Spleen (tissue), 11 donors: ENCODE measurements around the gene GRK6. TPM values are rescaled to one million over a fixed set of nuclear protein-coding genes. Genes with fewer than 3 reads are reported as not detected.

Experiments used
- DNase-seq: peaks from one replicate; pipeline ENCODE4 v3.0.0-alpha.2; 2020
- H3K27ac ChIP-seq, 8 donors: fragments of 200-600 bp; sonication (generic) in 7 of 8; 1 replicate in 4 of 8; 2 replicates in 4 of 8; pipeline versions ENCODE4 v1.5.0 to v1.8.0; 2016 to 2021; ENCODE audit warnings: inconsistent platforms in 4 of 8, mild to moderate bottlenecking in 4 of 8, moderate library complexity in 1 of 8
- H3K27me3 ChIP-seq, 7 donors: fragments of 200-600 bp; sonication (generic) in 6 of 7; replicated peaks in 1 of 7; 1 replicate in 4 of 7; 2 replicates in 3 of 7; pipeline versions ENCODE4 v1.5.0 to v1.8.0; 2016 to 2021; ENCODE audit warnings: inconsistent platforms in 3 of 7, mild to moderate bottlenecking in 1 of 7
- H3K36me3 ChIP-seq, 6 donors: fragments of 200-600 bp; sonication (generic) in 5 of 6; 1 replicate in 4 of 6; 2 replicates in 2 of 6; pipeline versions ENCODE4 v1.5.0 to v1.8.0; 2016 to 2021; ENCODE audit warnings: inconsistent platforms in 2 of 6
- H3K4me1 ChIP-seq, 6 donors: fragments of 200-600 bp; sonication (generic) in 5 of 6; 1 replicate in 3 of 6; 2 replicates in 3 of 6; pipeline versions ENCODE4 v1.5.0 to v1.8.0; 2016 to 2021; ENCODE audit warnings: inconsistent platforms in 3 of 6
- H3K4me3 ChIP-seq, 8 donors: fragments of 200-600 bp; sonication (generic) in 7 of 8; 1 replicate in 4 of 8; 2 replicates in 4 of 8; pipeline versions ENCODE4 v1.5.0 to v1.8.0; 2016 to 2021; ENCODE audit warnings: inconsistent platforms in 4 of 8, mild to moderate bottlenecking in 4 of 8, moderate library complexity in 2 of 8
- H3K9me3 ChIP-seq, 8 donors: fragments of 200-600 bp; sonication (generic) in 7 of 8; 1 replicate in 4 of 8; 2 replicates in 4 of 8; pipeline versions ENCODE4 v1.5.0 to v1.8.0; 2016 to 2021; ENCODE audit warnings: inconsistent platforms in 4 of 8
- CTCF ChIP-seq, 11 experiments: fragments of 200-600 bp in 7 of 11; fragments of 450-650 bp in 4 of 11; sonication (generic) in 4 of 11; IDR thresholded peaks in 8 of 11; conservative IDR thresholded peaks in 3 of 11; 1 replicate in 7 of 11; 2 replicates in 4 of 11; pipeline versions ENCODE4 v1.4.0 to v1.8.0; 2016 to 2021; ENCODE audit warnings: antibody characterized with exemption in 11 of 11, inconsistent platforms in 4 of 11, mild to moderate bottlenecking in 1 of 11
- POLR2A ChIP-seq, 3 donors: fragments of 450-650 bp; IDR thresholded peaks; one replicate each; pipeline ENCODE4 v1.5.1; 2017; ENCODE audit warnings: antibody characterized with exemption in 3 of 3, mild to moderate bottlenecking in 1 of 3
- POLR2AphosphoS5 ChIP-seq, 3 donors: sonication (generic); formaldehyde crosslinking; IDR thresholded peaks; one replicate each; pipeline ENCODE4 v1.5.1; 2017; ENCODE audit warnings: antibody characterized with exemption in 3 of 3
- WGBS, 5 donors: extraction: QIAGEN DNeasy Blood & Tissue Kit in 3 of 5; methylation state at CpG; one replicate each; pipeline versions ENCODE4 v1.1.5 to v1.1.7; 2013 to 2018; 5-methylcytosine and 5-hydroxymethylcytosine counted together
- intact Hi-C: fragments of 100-400 bp; cut with DNase I; formaldehyde crosslinking; loops from one replicate; pipeline ENCODE4 v1.15.0; 2023; ENCODE audit warnings: low total_unique reads
- polyA plus RNA-seq, 3 donors: library from polyadenylated mRNA; stranded (reverse); fragments of 200-250 nt; gene quantifications; one replicate each; pipeline ENCODE4 v1.2.1, GENCODE V29; 2013
- total RNA-seq, 7 donors: library from RNA; depleted of rRNA in 3 of 7; stranded (reverse); fragments of >200 nt in 3 of 7; fragmentation: NEBNext Ultra II Directional in 4 of 7; extraction: Animal tissue kit (Norgen Biotek cat#: 25700) in 4 of 7; gene quantifications; one replicate each; pipeline versions ENCODE4 v1.1.0 to v1.2.1, GENCODE V29; 2016 to 2021
- donor health status: healthy with polysubstance abuse.
- donor health status: DM: no; HTN: no; CAD: no; lungs with moderate emphysema.
- donor health status: DM: no; HTN: no; CAD: no.
- donor health status: Bipolar disorder and iron deficiency.
- donor health status: healthy.
- donor health status: DM: no; HTN: no; CAD: no.
- donor health status: DM: yes; HTN: yes; CAD: no.

Gene GRK6
- total and polyA plus RNA-seq, 10 donors, result 45.7 to 170 (median 133) TPM

GRCh38 chr5:177389241-177390169 is 37.0 kb upstream of the GRK6 start:
- no peaks in the 10 kb centered on the region for H3K36me3 ChIP-seq
- H3K4me1 ChIP-seq, result peaks cover 17 to 70% (median 39%) of the 10 kb centered on the region in 6 donors
- peak overlapping the region in 1 of 8 donors; percentile 18 for H3K4me3 ChIP-seq
- TF ChIP-seq POLR2AphosphoS5 (IDR thresholded peaks at IDR 0.05) (peak in 1 of 3 donors; percentile 30), CTCF (IDR thresholded peaks at IDR 0.05 in 8 of 11, conservative IDR thresholded peaks at IDR 0.05 in 3 of 11) (no peak)
- WGBS, 5 donors, result 28 to 46% (median 42%) methylated on average over 21 of the region's 21 CpGs
- H3K9me3 ChIP-seq, result no peaks in the 10 kb centered on the region
- H3K27me3 ChIP-seq, result peaks cover 0 to 18% (median 0%) of the 10 kb centered on the region in 7 donors
- H3K27ac ChIP-seq, result peak overlapping the region; percentile 3 to 86 (median 60)
- intact Hi-C loops, result loop anchor here (5.0 kb wide), 1 partner anchor 113 kb away; no protein-coding TSS in a partner anchor
- no peak for DNase-seq

- Histone ChIP-seq H3K4me3 (peak overlapping the region in 1 of 8 donors; percentile 18), H3K9me3 (no peaks in the 10 kb centered on the region), H3K27ac (peak overlapping the region in 6 of 8 donors; percentile 3 to 86 (median 68)), H3K4me1 (peaks cover 17 to 59% (median 38%) of the 10 kb centered on the region in 6 donors), H3K36me3 (no peaks in the 10 kb centered on the region), H3K27me3 (peaks cover 0 to 16% (median 0%) of the 10 kb centered on the region in 7 donors)
- intact Hi-C loops, result loop anchor here (5.0 kb wide), 1 partner anchor 112 kb away; no protein-coding TSS in a partner anchor
- 19 to 27% (median 25%) methylated on average over 10 to 13 of the region's 13 CpGs for WGBS, 5 donors
- peak in 2 of 3 donors; percentile 46 to 59 for TF ChIP-seq POLR2AphosphoS5 (IDR thresholded peaks at IDR 0.05)
- no peak for TF ChIP-seq POLR2A (IDR thresholded peaks at IDR 0.05)
- TF ChIP-seq CTCF (IDR thresholded peaks at IDR 0.05 in 8 of 11, conservative IDR thresholded peaks at IDR 0.05 in 3 of 11), result peak; percentile 93 to 99 (median 98)
- DNase-seq, result peak; percentile 93
Observed at GRCh38 chr5:177390363-177391300, 35.8 kb upstream of the GRK6 start.

GRCh38 chr5:177392765-177393164 is 33.7 kb upstream of the GRK6 start:
- intact Hi-C loops, result loop anchor here (5.0 kb wide), 1 partner anchor 110 kb away; no protein-coding TSS in a partner anchor
- H3K4me3 ChIP-seq, result no peak overlapping the region
- WGBS, 5 donors, result 51 to 69% (median 65%) methylated on average over 5 of the region's 5 CpGs

More at GRCh38 chr5:177392765-177393164, 33.7 kb upstream of the GRK6 start:
- H3K36me3 ChIP-seq, result no peaks in the 10 kb centered on the region
- H3K9me3 ChIP-seq, result no peaks in the 10 kb centered on the region
- peaks cover 17 to 45% (median 32%) of the 10 kb centered on the region in 6 donors for H3K4me1 ChIP-seq
- H3K27me3 ChIP-seq, result peaks cover 0 to 29% (median 1%) of the 10 kb centered on the region in 7 donors
- no peak for DNase-seq
- no peak overlapping the region for H3K27ac ChIP-seq
- no peak for TF ChIP-seq POLR2AphosphoS5 (IDR thresholded peaks at IDR 0.05)
- no peak for TF ChIP-seq POLR2A (IDR thresholded peaks at IDR 0.05)
- no peak for TF ChIP-seq CTCF (IDR thresholded peaks at IDR 0.05 in 8 of 11, conservative IDR thresholded peaks at IDR 0.05 in 3 of 11)
